Fibroblast of lung (primary cell): ENCODE measurements around the gene SAPCD2.

ENCODE experiments used
- EZH2 ChIP-seq: IDR thresholded peaks from 2 replicates; pipeline ENCODE4 v1.5.1; 2012; ENCODE audit warnings: low read length, control low read depth, mild to moderate bottlenecking; ENCODE audit errors: missing control alignments
- TF ChIP-seq, protein P1 (sequence below), 2 donors: IDR thresholded peaks in 1 of 2; conservative IDR thresholded peaks in 1 of 2; 1 replicate in 1 of 2; 2 replicates in 1 of 2; pipeline ENCODE4 v1.5.1; 2011 to 2012; ENCODE audit warnings: low read length in 2 of 2, control low read depth in 1 of 2, inconsistent platforms in 1 of 2, low read depth in 1 of 2, mild to moderate bottlenecking in 1 of 2

DNA sequence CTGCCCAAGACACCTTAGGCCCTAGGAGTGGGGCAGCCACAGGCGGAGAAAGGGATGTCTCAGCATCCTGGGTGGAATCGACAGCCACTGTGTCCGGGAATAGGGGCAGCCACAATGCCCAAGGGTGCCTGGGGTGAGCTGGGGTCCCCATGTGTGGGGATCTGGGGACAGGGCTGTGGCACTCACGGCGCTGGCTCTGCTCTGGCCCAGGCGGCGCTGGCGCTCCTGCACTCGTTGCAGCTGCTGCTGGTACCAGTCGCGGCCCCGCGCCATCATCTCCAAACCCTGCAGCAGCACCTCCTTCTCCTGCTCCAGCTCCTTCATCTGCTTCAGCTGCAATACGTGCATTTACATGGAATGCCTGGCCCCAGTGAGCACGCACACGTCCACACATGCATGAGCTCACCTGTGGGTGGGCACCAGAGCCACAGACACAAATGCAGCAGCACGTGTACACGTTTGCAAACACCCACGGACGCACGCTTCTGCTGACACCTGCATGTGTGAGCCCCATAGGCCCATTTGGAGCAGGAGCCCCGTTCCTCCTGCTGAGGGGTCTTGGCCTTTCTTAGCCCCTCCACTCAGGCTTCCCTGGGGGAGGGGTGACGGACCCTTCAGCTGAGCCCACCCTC is 4.9 kb downstream of the SAPCD2 start:
- TF ChIP-seq, protein P1, sequence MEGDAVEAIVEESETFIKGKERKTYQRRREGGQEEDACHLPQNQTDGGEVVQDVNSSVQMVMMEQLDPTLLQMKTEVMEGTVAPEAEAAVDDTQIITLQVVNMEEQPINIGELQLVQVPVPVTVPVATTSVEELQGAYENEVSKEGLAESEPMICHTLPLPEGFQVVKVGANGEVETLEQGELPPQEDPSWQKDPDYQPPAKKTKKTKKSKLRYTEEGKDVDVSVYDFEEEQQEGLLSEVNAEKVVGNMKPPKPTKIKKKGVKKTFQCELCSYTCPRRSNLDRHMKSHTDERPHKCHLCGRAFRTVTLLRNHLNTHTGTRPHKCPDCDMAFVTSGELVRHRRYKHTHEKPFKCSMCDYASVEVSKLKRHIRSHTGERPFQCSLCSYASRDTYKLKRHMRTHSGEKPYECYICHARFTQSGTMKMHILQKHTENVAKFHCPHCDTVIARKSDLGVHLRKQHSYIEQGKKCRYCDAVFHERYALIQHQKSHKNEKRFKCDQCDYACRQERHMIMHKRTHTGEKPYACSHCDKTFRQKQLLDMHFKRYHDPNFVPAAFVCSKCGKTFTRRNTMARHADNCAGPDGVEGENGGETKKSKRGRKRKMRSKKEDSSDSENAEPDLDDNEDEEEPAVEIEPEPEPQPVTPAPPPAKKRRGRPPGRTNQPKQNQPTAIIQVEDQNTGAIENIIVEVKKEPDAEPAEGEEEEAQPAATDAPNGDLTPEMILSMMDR (conservative IDR thresholded peaks at IDR 0.05 in 1 of 2, IDR thresholded peaks at IDR 0.05 in 1 of 2; ENCODE audit: low read depth in 1 of 2, low read length in 2 of 2), result no peak
- TF ChIP-seq EZH2, result no peak
